PC-3 (cell line): ENCODE measurements around the gene PRPF31.
A peak's percentile ranks its signal among the peaks of the same experiment; 100 is the strongest.

Source experiments
- EZH2 ChIP-seq: fragments of 300-600 bp; sonication (generic); IDR thresholded peaks from one replicate; pipeline ENCODE4 v1.6.1; 2017; ENCODE audit warnings: antibody characterized with exemption, mild to moderate bottlenecking, low read length; ENCODE audit not compliant: unreplicated experiment
- TF ChIP-seq, protein P1 (sequence below): fragments of 300-600 bp; sonication (generic); conservative IDR thresholded peaks from 2 replicates; pipeline ENCODE4 v1.5.1; 2017; ENCODE audit warnings: antibody characterized with exemption, low read depth, mild to moderate bottlenecking, low read length

DNA sequence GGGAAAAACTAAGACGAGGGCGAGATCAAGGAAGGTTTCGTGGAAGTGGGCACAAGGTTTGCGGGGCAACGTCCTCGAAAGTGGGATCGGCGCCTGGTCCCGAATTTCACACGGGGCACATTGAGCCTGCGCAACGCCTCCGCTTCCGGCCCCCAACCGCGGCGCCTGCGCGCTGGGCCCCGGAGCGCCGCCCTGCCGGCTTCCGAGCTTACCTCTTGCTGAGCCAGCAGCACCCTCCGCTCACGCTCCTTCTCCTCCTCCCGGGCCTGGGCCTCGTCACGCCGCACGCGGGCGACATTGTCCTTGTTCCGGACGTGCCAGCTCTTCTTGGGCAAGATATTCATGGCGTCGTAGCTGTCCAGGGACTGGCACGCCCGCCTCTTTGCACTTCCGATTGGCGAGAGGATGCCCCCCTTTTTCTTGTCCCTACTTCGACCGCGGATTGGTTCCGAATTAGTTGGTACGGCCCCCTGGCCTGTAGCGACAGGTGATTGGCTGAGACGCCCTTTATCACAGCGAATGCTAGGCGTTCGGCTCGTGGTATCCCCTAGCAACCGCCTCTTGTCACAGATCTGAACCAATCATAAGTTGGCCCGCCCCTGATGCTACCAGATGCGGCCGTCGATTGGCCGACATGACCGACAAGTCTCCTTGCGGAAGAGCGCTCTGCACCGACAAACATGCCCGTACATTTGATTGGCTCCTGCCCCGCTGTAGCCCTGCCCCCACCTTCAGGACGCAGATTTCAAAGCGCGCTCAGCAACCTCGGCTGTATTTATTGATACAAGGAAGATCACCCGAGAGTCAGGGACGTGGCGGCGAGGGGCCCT is 44.0 kb downstream of the PRPF31 start, which contains the start of gene LENG1:
- TF ChIP-seq, protein P1, sequence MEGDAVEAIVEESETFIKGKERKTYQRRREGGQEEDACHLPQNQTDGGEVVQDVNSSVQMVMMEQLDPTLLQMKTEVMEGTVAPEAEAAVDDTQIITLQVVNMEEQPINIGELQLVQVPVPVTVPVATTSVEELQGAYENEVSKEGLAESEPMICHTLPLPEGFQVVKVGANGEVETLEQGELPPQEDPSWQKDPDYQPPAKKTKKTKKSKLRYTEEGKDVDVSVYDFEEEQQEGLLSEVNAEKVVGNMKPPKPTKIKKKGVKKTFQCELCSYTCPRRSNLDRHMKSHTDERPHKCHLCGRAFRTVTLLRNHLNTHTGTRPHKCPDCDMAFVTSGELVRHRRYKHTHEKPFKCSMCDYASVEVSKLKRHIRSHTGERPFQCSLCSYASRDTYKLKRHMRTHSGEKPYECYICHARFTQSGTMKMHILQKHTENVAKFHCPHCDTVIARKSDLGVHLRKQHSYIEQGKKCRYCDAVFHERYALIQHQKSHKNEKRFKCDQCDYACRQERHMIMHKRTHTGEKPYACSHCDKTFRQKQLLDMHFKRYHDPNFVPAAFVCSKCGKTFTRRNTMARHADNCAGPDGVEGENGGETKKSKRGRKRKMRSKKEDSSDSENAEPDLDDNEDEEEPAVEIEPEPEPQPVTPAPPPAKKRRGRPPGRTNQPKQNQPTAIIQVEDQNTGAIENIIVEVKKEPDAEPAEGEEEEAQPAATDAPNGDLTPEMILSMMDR, result peak; percentile 34; the same call in 1 of the 2 replicates
- no peak for TF ChIP-seq EZH2
